Heart right ventricle (tissue), 16 donors: ENCODE data around the gene PLD5. TPM values are rescaled to one million over a fixed set of nuclear protein-coding genes. Genes with fewer than 3 reads are reported as not detected.

ENCODE experiments used
- ATAC-seq, 8 donors: fragments of 200-7000 bp; cut with Tn5 transposase; one replicate each; pipeline ENCODE4 v1.9.1; 2020; ENCODE audit warnings: mild to moderate bottlenecking in 8 of 8, moderate library complexity in 8 of 8, moderate number of reproducible peaks in 1 of 8
- DNase-seq, 2 donors: peaks; one replicate each; pipeline ENCODE4 v3.0.0-alpha.2; 2020
- H3K27ac ChIP-seq, 10 donors: fragments of 200-600 bp; sonication (generic) in 2 of 10; one replicate each; pipeline versions ENCODE4 v1.5.0 to v1.8.0; 2020 to 2022; ENCODE audit warnings: mild to moderate bottlenecking in 3 of 10
- H3K27me3 ChIP-seq, 7 donors: fragments of 200-600 bp; one replicate each; pipeline ENCODE4 v1.8.0; 2021 to 2022; ENCODE audit warnings: mild to moderate bottlenecking in 2 of 7
- H3K36me3 ChIP-seq, 9 donors: fragments of 200-600 bp; sonication (generic) in 1 of 9; one replicate each; pipeline versions ENCODE4 v1.5.0 to v1.8.0; 2020 to 2022; ENCODE audit warnings: mild to moderate bottlenecking in 2 of 9
- H3K4me1 ChIP-seq, 9 donors: fragments of 200-600 bp; sonication (generic) in 1 of 9; one replicate each; pipeline versions ENCODE4 v1.5.0 to v1.8.0; 2020 to 2022; ENCODE audit warnings: mild to moderate bottlenecking in 4 of 9
- H3K4me3 ChIP-seq, 10 donors: fragments of 200-600 bp; sonication (generic) in 2 of 10; one replicate each; pipeline versions ENCODE4 v1.5.0 to v1.8.0; 2020 to 2022; ENCODE audit warnings: mild to moderate bottlenecking in 7 of 10, moderate library complexity in 2 of 10
- H3K9me3 ChIP-seq, 11 donors: fragments of 200-600 bp in 10 of 11; sonication (generic) in 2 of 11; one replicate each; pipeline versions ENCODE4 v1.5.0 to v1.8.0; 2013 to 2022; ENCODE audit warnings: mild to moderate bottlenecking in 2 of 11, control low read depth in 1 of 11, moderate library complexity in 1 of 11
- CTCF ChIP-seq, 9 donors: fragments of 200-600 bp; sonication (generic) in 2 of 9; IDR thresholded peaks; one replicate each; pipeline versions ENCODE4 v1.5.0 to v1.8.0; 2021 to 2022; ENCODE audit warnings: antibody characterized with exemption in 9 of 9, mild to moderate bottlenecking in 5 of 9, moderate library complexity in 1 of 9
- WGBS, 2 donors: extraction: QIAGEN DNeasy Blood & Tissue Kit; methylation state at CpG; one replicate each; pipeline ENCODE4 v1.1.7; 2013; ENCODE audit warnings: inconsistent platforms in 1 of 2; 5-methylcytosine and 5-hydroxymethylcytosine counted together
- intact Hi-C, 10 donors: fragments of 100-400 bp; cut with DNase I; formaldehyde crosslinking; loops; one replicate each; pipeline versions ENCODE4 v1.11.1 to v1.14.2; 2022
- polyA plus RNA-seq, 2 donors: library from polyadenylated mRNA; stranded (reverse); fragments of 200-250 nt; gene quantifications; one replicate each; pipeline ENCODE4 v1.2.3, GENCODE V29; 2013
- total RNA-seq, 10 donors: library from RNA; stranded (reverse); fragmentation: NEBNext Ultra II Directional in 3 of 10; extraction: Animal tissue kit (Norgen Biotek cat#: 25700) in 3 of 10; gene quantifications; one replicate each; pipeline versions ENCODE4 v1.2.1 to v1.2.4, GENCODE V29; 2021 to 2023
- donor health status: Arrhythmogenic right ventricular cardiomyopathy.
- donor health status: ischemic (EF 13 %, LVEDD 7.1; RV severe dilation, severe dysfunction).
- donor health status: healthy with polysubstance abuse.
- donor health status: DM: no; HTN: yes; CAD: no.
- donor health status: DM: no; HTN: no; CAD: no.
- donor health status: ischemic (EF 25% LVEDD 6.9; RV normal size, moderate dysfunction).
- donor health status: ischemic (EF 25% LVEDD 5.7; RV mildly dilated, moderate dysfunction).
- donor health status: healthy.
- donor health status: DM: yes; HTN: yes; CAD: no.
- donor health status: Ischemic cardiomyopathy.
- donor health status: ischemic (EF 35%, LVEDD 5.7; RV mildly dilated, moderate dysfunction).
- donor health status: nonischemic (EF 11% LVEDD 7.7; RV severe dilation, severe dysfunction).
- donor health status: DM: yes; HTN: yes; CAD: no.
- donor health status: PGD.
- donor health status: ischemic (EF 29% LVEDD 5.4; RV normal size, mild dysfunction).
- donor health status: nonischemic (EF 23%, LVEDD 6.1; RV moderate dilation, normal function).

The PLD5 gene
- total and polyA plus RNA-seq, 12 donors, result 0.13 to 1.3 (median 0.41) TPM; not detected in 4

GRCh38 chr1:242206994-242207393 is 317.5 kb downstream of the PLD5 start:
- WGBS, 2 donors, result 97 to 99% methylated on average over 4 of the region's 4 CpGs
- intact Hi-C loops, result no loop called here

GRCh38 chr1:242205622-242206489 is 318.6 kb downstream of the PLD5 start:
- DNase-seq, result no peak
- Histone ChIP-seq H3K27me3 (no peaks in the 10 kb centered on the region), H3K9me3 (no peaks in the 10 kb centered on the region), H3K27ac (no peak overlapping the region), H3K4me3 (no peak overlapping the region), H3K4me1 (no peaks in the 10 kb centered on the region), H3K36me3 (no peaks in the 10 kb centered on the region)
- no peak for TF ChIP-seq CTCF (IDR thresholded peaks at IDR 0.05)
- no peak for ATAC-seq
- WGBS, 2 donors, result 64 to 67% methylated on average over 7 of the region's 7 CpGs
- intact Hi-C loops, result no loop called here

More at GRCh38 chr1:242206994-242207393, 317.5 kb downstream of the PLD5 start:
- H3K27ac ChIP-seq, result no peak overlapping the region
- no peak for TF ChIP-seq CTCF (IDR thresholded peaks at IDR 0.05)
- H3K9me3 ChIP-seq, result no peaks in the 10 kb centered on the region
- H3K27me3 ChIP-seq, result no peaks in the 10 kb centered on the region
- DNase-seq (no peak), ATAC-seq (no peak)
- H3K36me3 ChIP-seq, result no peaks in the 10 kb centered on the region
- H3K4me3 ChIP-seq, result no peak overlapping the region
- H3K4me1 ChIP-seq, result no peaks in the 10 kb centered on the region

GRCh38 chr1:242203262-242203661 is 321.2 kb downstream of the PLD5 start:
- no peak for TF ChIP-seq CTCF (IDR thresholded peaks at IDR 0.05)
- no peak overlapping the region for H3K4me3 ChIP-seq
- no peak overlapping the region for H3K27ac ChIP-seq
- ATAC-seq, result no peak
- no peaks in the 10 kb centered on the region for H3K4me1 ChIP-seq
- intact Hi-C loops, result no loop called here
- no peak for DNase-seq
- no peaks in the 10 kb centered on the region for H3K9me3 ChIP-seq
- no peaks in the 10 kb centered on the region for H3K36me3 ChIP-seq
- WGBS, 2 donors, result 71 to 73% methylated on average over 6 of the region's 6 CpGs
- no peaks in the 10 kb centered on the region for H3K27me3 ChIP-seq

- Histone ChIP-seq H3K27me3 (no peaks in the 10 kb centered on the region), H3K9me3 (no peaks in the 10 kb centered on the region), H3K4me3 (no peak overlapping the region), H3K4me1 (no peaks in the 10 kb centered on the region), H3K27ac (no peak overlapping the region), H3K36me3 (no peaks in the 10 kb centered on the region)
- no peak for TF ChIP-seq CTCF (IDR thresholded peaks at IDR 0.05)
- 80 to 91% methylated on average over 2 of the region's 2 CpGs for WGBS, 2 donors
- intact Hi-C loops, result no loop called here
- ATAC-seq, result no peak
- DNase-seq, result no peak
Observed at GRCh38 chr1:242201090-242201489, 323.4 kb downstream of the PLD5 start.
